Esophagus muscularis mucosa (tissue), 3 donors: ENCODE data around the gene SLC25A42.

Experiments
- CTCF ChIP-seq, 3 experiments: fragments of 200-600 bp in 2 of 3; fragments of 450-650 bp in 1 of 3; sonication (generic) in 2 of 3; IDR thresholded peaks; one replicate each; pipeline ENCODE4 v1.5.1; 2017 to 2019; ENCODE audit warnings: antibody characterized with exemption in 3 of 3, mild to moderate bottlenecking in 2 of 3, moderate library complexity in 1 of 3
- EP300 ChIP-seq: sonication (generic); formaldehyde crosslinking; IDR thresholded peaks from one replicate; pipeline ENCODE4 v1.6.1; 2017; ENCODE audit warnings: antibody characterized with exemption

- no peak for TF ChIP-seq CTCF (IDR thresholded peaks at IDR 0.05)
- no peak for TF ChIP-seq EP300
Observed at GRCh38 chr19:19087676-19088075, 23.9 kb downstream of the SLC25A42 start.
